Measurements from ENCODE around the gene SLC16A4. TPM values are rescaled to one million over a fixed set of nuclear protein-coding genes. Genes with fewer than 3 reads are reported as not detected.
A peak's percentile ranks its signal among the peaks of the same experiment; 100 is the strongest.

SLC16A4 gene
- total RNA-seq, 4 donors from 2014 or later: 0.88 to 4.5 (median 4.2) TPM; not detected in 1

- peaks cover 0 to 22% (median 0%) of the 10 kb centered on the region in 4 donors for H3K27me3 ChIP-seq
- H3K9me3 ChIP-seq: no peaks in the 10 kb centered on the region
- no peak overlapping the region for H3K27ac ChIP-seq
- intact Hi-C loops (cut with DNase I): no loop called here
- peaks cover 0 to 3% (median 0%) of the 10 kb centered on the region in 3 donors for H3K4me1 ChIP-seq
- no peaks in the 10 kb centered on the region for H3K36me3 ChIP-seq
- WGBS, 2 donors: 53 to 65% methylated on average over 2 of the region's 3 CpGs
- no peak for DNase-seq
- TF ChIP-seq POLR2A (IDR thresholded peaks at IDR 0.05) (no peak), CTCF (IDR thresholded peaks at IDR 0.05) (peak in 1 of 6 experiments; percentile 38)
- no peak overlapping the region for H3K4me3 ChIP-seq
Observed at GRCh38 chr1:110433803-110434202, 43.0 kb upstream of the SLC16A4 start.

- no peak overlapping the region for H3K27ac ChIP-seq
Observed at GRCh38 chr1:110433213-110433612, 42.4 kb upstream of the SLC16A4 start.

GRCh38 chr1:110430901-110431300, 40.1 kb upstream of the SLC16A4 start:
- Histone ChIP-seq H3K36me3 (no peaks in the 10 kb centered on the region), H3K27me3 (peaks cover 0 to 22% (median 0%) of the 10 kb centered on the region in 4 donors), H3K4me1 (peaks cover 0 to 3% (median 0%) of the 10 kb centered on the region in 3 donors), H3K4me3 (no peak overlapping the region), H3K9me3 (no peaks in the 10 kb centered on the region), H3K27ac (no peak overlapping the region)
- intact Hi-C loops (cut with DNase I): no loop called here
- no peak for DNase-seq
- TF ChIP-seq CTCF (IDR thresholded peaks at IDR 0.05) (no peak), POLR2A (IDR thresholded peaks at IDR 0.05) (no peak)
- 89 to 95% methylated on average over 3 to 4 of the region's 4 CpGs for WGBS, 2 donors

More at GRCh38 chr1:110433213-110433612, 42.4 kb upstream of the SLC16A4 start:
- Histone ChIP-seq H3K27me3 (peaks cover 0 to 22% (median 0%) of the 10 kb centered on the region in 4 donors), H3K4me3 (no peak overlapping the region), H3K4me1 (peaks cover 0 to 3% (median 0%) of the 10 kb centered on the region in 3 donors), H3K9me3 (no peaks in the 10 kb centered on the region), H3K36me3 (no peaks in the 10 kb centered on the region)
- TF ChIP-seq POLR2A (IDR thresholded peaks at IDR 0.05): no peak
- no peak for TF ChIP-seq CTCF (IDR thresholded peaks at IDR 0.05)
- DNase-seq: no peak
- intact Hi-C loops (cut with DNase I): no loop called here
- 64 to 72% methylated on average over 2 of the region's 2 CpGs for WGBS, 2 donors

GRCh38 chr1:110430366-110430765, 39.5 kb upstream of the SLC16A4 start:
- 62 to 70% methylated on average over 4 to 6 of the region's 6 CpGs for WGBS, 2 donors
- TF ChIP-seq CTCF (IDR thresholded peaks at IDR 0.05) (no peak), POLR2A (IDR thresholded peaks at IDR 0.05) (no peak)
- intact Hi-C loops (cut with DNase I): no loop called here
- DNase-seq: no peak
- no peaks in the 10 kb centered on the region for H3K9me3 ChIP-seq
- peaks cover 0 to 22% (median 0%) of the 10 kb centered on the region in 4 donors for H3K27me3 ChIP-seq
- no peak overlapping the region for H3K4me3 ChIP-seq
- no peaks in the 10 kb centered on the region for H3K36me3 ChIP-seq
- peaks cover 0 to 7% (median 0%) of the 10 kb centered on the region in 3 donors for H3K4me1 ChIP-seq
- H3K27ac ChIP-seq: no peak overlapping the region

GRCh38 chr1:110428946-110429345, 38.1 kb upstream of the SLC16A4 start:
- intact Hi-C loops (cut with DNase I): no loop called here
- no peak overlapping the region for H3K27ac ChIP-seq
- H3K4me3 ChIP-seq: no peak overlapping the region
- H3K9me3 ChIP-seq: no peaks in the 10 kb centered on the region
- peaks cover 0 to 22% (median 0%) of the 10 kb centered on the region in 4 donors for H3K27me3 ChIP-seq
- no peaks in the 10 kb centered on the region for H3K36me3 ChIP-seq
- peaks cover 0 to 11% (median 0%) of the 10 kb centered on the region in 3 donors for H3K4me1 ChIP-seq
- DNase-seq: no peak
- 34 to 47% methylated on average over 3 of the region's 4 CpGs for WGBS, 2 donors
- TF ChIP-seq POLR2A (IDR thresholded peaks at IDR 0.05) (no peak), CTCF (IDR thresholded peaks at IDR 0.05) (no peak)
